Prostate gland (tissue), 2 donors: ENCODE data around the gene TSC22D4.

ENCODE experiments used
- CTCF ChIP-seq, 4 experiments: fragments of 200-600 bp in 2 of 4; fragments of 450-650 bp in 2 of 4; sonication (generic) in 2 of 4; IDR thresholded peaks; 1 replicate in 3 of 4; 2 replicates in 1 of 4; pipeline ENCODE4 v1.5.1; 2016 to 2019; ENCODE audit warnings: antibody characterized with exemption in 4 of 4, mild to moderate bottlenecking in 2 of 4, moderate library complexity in 2 of 4
- POLR2A ChIP-seq: fragments of 450-650 bp; IDR thresholded peaks from one replicate; pipeline ENCODE4 v1.6.1; 2016; ENCODE audit warnings: antibody characterized with exemption, mild to moderate bottlenecking
- POLR2AphosphoS5 ChIP-seq: sonication (generic); formaldehyde crosslinking; IDR thresholded peaks from one replicate; pipeline ENCODE4 v1.6.1; 2017; ENCODE audit warnings: antibody characterized with exemption

GRCh38 chr7:100455206-100455605, 23.8 kb downstream of the TSC22D4 start:
- TF ChIP-seq CTCF (IDR thresholded peaks at IDR 0.05) (no peak), POLR2A (no peak), POLR2AphosphoS5 (no peak)
